Endothelial cell (in vitro differentiated cells): ENCODE results near the gene EN1. TPM values are rescaled to one million over a fixed set of nuclear protein-coding genes. Genes with fewer than 3 reads are reported as not detected.

Source experiments
- DNase-seq: peaks from one replicate; pipeline ENCODE4 v3.0.0; 2021; ENCODE audit warnings: low spot score
- H3K27ac Mint-ChIP-seq: one replicate; pipeline ENCODE4 v1.8.0; 2021; ENCODE audit warnings: mixed read lengths, inconsistent platforms; ENCODE audit not compliant: unreplicated experiment
- H3K27me3 Mint-ChIP-seq: one replicate; pipeline ENCODE4 v1.8.0; 2021; ENCODE audit warnings: mild to moderate bottlenecking, moderate library complexity, mixed read lengths, inconsistent platforms; ENCODE audit not compliant: unreplicated experiment
- H3K36me3 Mint-ChIP-seq: one replicate; pipeline ENCODE4 v1.8.0; 2021; ENCODE audit warnings: mild to moderate bottlenecking, low read depth, mixed read lengths, inconsistent platforms; ENCODE audit not compliant: unreplicated experiment
- H3K4me1 Mint-ChIP-seq: one replicate; pipeline ENCODE4 v1.8.0; 2021; ENCODE audit warnings: mild to moderate bottlenecking, mixed read lengths, inconsistent platforms; ENCODE audit not compliant: unreplicated experiment
- H3K4me3 Mint-ChIP-seq: one replicate; pipeline ENCODE4 v1.8.0; 2021; ENCODE audit warnings: mild to moderate bottlenecking, mixed read lengths, inconsistent platforms; ENCODE audit not compliant: unreplicated experiment
- H3K9me3 Mint-ChIP-seq: one replicate; pipeline ENCODE4 v1.8.0; 2021; ENCODE audit warnings: mixed read lengths, inconsistent platforms; ENCODE audit not compliant: unreplicated experiment
- CTCF ChIP-seq: fragments of 200-600 bp; sonication (generic); IDR thresholded peaks from one replicate; pipeline ENCODE4 v1.5.0; 2021; ENCODE audit warnings: antibody characterized with exemption; ENCODE audit not compliant: unreplicated experiment
- total RNA-seq: library from RNA; stranded (reverse); fragmentation: NEBNext Ultra II Directional; extraction: Animal tissue kit (Norgen Biotek cat#: 25700); gene quantifications from one replicate; pipeline ENCODE4 v1.2.1, GENCODE V29; 2021; ENCODE audit not compliant: unreplicated experiment

Gene EN1
- total RNA-seq, 1 donor from 2014 or later = 0.87 TPM

GRCh38 chr2:118834901-118835745 is 12.3 kb downstream of the EN1 start:
- no peak overlapping the region for H3K27ac Mint-ChIP-seq
- DNase-seq = peak; percentile 46

GRCh38 chr2:118834440-118834810 is 13.0 kb downstream of the EN1 start:
- no peaks in the 10 kb centered on the region for H3K9me3 Mint-ChIP-seq
- no peaks in the 10 kb centered on the region for H3K36me3 Mint-ChIP-seq
- H3K4me3 Mint-ChIP-seq = no peak overlapping the region

More at GRCh38 chr2:118834901-118835745, 12.3 kb downstream of the EN1 start:
- H3K4me3 Mint-ChIP-seq = peak overlapping the region; percentile 73
- H3K36me3 Mint-ChIP-seq = no peaks in the 10 kb centered on the region
- no peaks in the 10 kb centered on the region for H3K9me3 Mint-ChIP-seq
- no peak for TF ChIP-seq CTCF
- peaks cover 18% of the 10 kb centered on the region for H3K4me1 Mint-ChIP-seq
- H3K27me3 Mint-ChIP-seq = peaks cover 44% of the 10 kb centered on the region

DNA sequence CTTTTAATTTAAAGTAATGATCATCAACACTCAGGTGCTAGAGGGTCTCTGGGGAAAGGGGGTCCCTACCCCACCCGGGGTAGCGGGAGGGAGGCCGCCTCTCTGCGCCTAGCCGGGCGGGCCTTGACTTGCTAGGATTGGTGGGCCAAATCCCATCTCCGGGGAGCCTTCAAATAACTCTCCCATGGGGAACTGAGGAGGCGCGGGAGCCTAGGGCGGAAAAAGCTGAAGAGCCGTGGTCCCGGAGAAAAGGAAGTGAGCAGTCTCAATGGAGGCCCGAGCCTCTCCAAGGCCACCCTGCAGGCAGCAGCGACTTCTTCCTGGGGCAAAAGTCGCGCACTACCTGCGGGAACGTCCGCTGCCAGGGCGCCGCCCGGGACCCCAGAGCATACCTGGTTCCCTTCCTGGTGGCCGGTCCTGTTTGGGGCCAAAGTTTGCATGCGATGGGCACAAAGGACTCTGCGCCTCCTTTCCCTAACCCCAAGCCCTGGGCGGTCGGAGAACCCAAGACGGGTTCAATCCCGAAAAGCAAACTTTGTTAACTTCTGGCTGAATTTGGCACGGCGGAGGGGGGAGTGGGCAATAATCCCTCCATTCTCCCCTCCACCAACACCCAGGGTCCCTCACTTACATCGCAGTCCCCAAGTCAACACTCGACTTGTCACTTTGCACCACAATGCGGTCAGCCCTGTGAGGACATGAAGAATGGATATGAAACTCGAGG is 13.6 kb downstream of the EN1 start:
- no peaks in the 10 kb centered on the region for H3K36me3 Mint-ChIP-seq

More at GRCh38 chr2:118834440-118834810, 13.0 kb downstream of the EN1 start:
- Mint-ChIP-seq H3K27ac (no peak overlapping the region), H3K27me3 (peaks cover 37% of the 10 kb centered on the region), H3K4me1 (peaks cover 18% of the 10 kb centered on the region)
- DNase-seq = no peak
- no peak for TF ChIP-seq CTCF

GRCh38 chr2:118832791-118833715 is 14.4 kb downstream of the EN1 start:
- no peaks in the 10 kb centered on the region for H3K9me3 Mint-ChIP-seq
- peaks cover 28% of the 10 kb centered on the region for H3K27me3 Mint-ChIP-seq
- no peaks in the 10 kb centered on the region for H3K36me3 Mint-ChIP-seq
- peaks cover 18% of the 10 kb centered on the region for H3K4me1 Mint-ChIP-seq
- peak; percentile 17 for DNase-seq
- peak overlapping the region; percentile 61 for H3K27ac Mint-ChIP-seq
- H3K4me3 Mint-ChIP-seq = no peak overlapping the region
- TF ChIP-seq CTCF = no peak

More for the DNA sequence above, 13.6 kb downstream of the EN1 start:
- no peak overlapping the region for H3K4me3 Mint-ChIP-seq
- no peaks in the 10 kb centered on the region for H3K9me3 Mint-ChIP-seq
- peaks cover 18% of the 10 kb centered on the region for H3K4me1 Mint-ChIP-seq
- no peak for DNase-seq
- H3K27me3 Mint-ChIP-seq = peaks cover 32% of the 10 kb centered on the region
- no peak for TF ChIP-seq CTCF
- H3K27ac Mint-ChIP-seq = peak overlapping the region; percentile 61
